Brain microvascular endothelial cell (primary cell): Measurements from ENCODE around the gene MDP1.

ENCODE experiments used
- DNase-seq: peaks from one replicate; pipeline ENCODE4 v3.0.0-alpha.2; 2020
- H3K27ac ChIP-seq: fragments of 250-450 bp; sonication (Bioruptor Pico); 2 replicates; pipeline ENCODE4 v1.5.1; 2020; ENCODE audit warnings: mild to moderate bottlenecking, moderate library complexity
- H3K27me3 ChIP-seq: fragments of 250-450 bp; sonication (Bioruptor Pico); replicated peaks from 2 replicates; pipeline ENCODE4 v1.5.1; 2020; ENCODE audit warnings: mild to moderate bottlenecking
- H3K36me3 ChIP-seq: fragments of 250-450 bp; sonication (Bioruptor Pico); replicated peaks from 2 replicates; pipeline ENCODE4 v1.5.1; 2020; ENCODE audit warnings: mild to moderate bottlenecking
- H3K4me3 ChIP-seq: 2 replicates; pipeline ENCODE4 v1.5.1; 2011; ENCODE audit warnings: low read depth, mild to moderate bottlenecking, control low read depth, low read length, moderate library complexity
- CTCF ChIP-seq: IDR thresholded peaks from 2 replicates; pipeline ENCODE4 v1.5.1; 2011; ENCODE audit warnings: low read depth, mild to moderate bottlenecking, moderate library complexity, low read length, control low read depth, inconsistent platforms; ENCODE audit errors: missing control alignments
- in situ Hi-C: cut with HindIII; loops from 2 replicates; pipeline ENCODE4 v1.10.0; 2017; ENCODE audit warnings: low sequenced_read_pairs, low pct_ligation_motif_present

The MDP1 gene

GRCh38 chr14:24182110-24182882 is 33.6 kb downstream of the MDP1 start:
- in situ Hi-C loops = no loop called here
- no peaks in the 10 kb centered on the region for H3K27me3 ChIP-seq
- H3K36me3 ChIP-seq = peaks cover 82% of the 10 kb centered on the region
- TF ChIP-seq CTCF = no peak
- H3K4me3 ChIP-seq = no peak overlapping the region
- DNase-seq = no peak
- no peak overlapping the region for H3K27ac ChIP-seq

GRCh38 chr14:24181371-24182077 is 34.3 kb downstream of the MDP1 start:
- no peak overlapping the region for H3K4me3 ChIP-seq
- in situ Hi-C loops = no loop called here
- no peak overlapping the region for H3K27ac ChIP-seq
- H3K27me3 ChIP-seq = no peaks in the 10 kb centered on the region
- no peak for TF ChIP-seq CTCF
- H3K36me3 ChIP-seq = peaks cover 81% of the 10 kb centered on the region
- DNase-seq = no peak

- Histone ChIP-seq H3K4me3 (no peak overlapping the region), H3K27ac (no peak overlapping the region), H3K27me3 (no peaks in the 10 kb centered on the region), H3K36me3 (peaks cover 73% of the 10 kb centered on the region)
- no peak for TF ChIP-seq CTCF
- DNase-seq = peak; percentile 20
- in situ Hi-C loops = no loop called here
These were observed 35.7 kb downstream of the MDP1 start for GRCh38 chr14:24179961-24180796.

- Histone ChIP-seq H3K27me3 (no peaks in the 10 kb centered on the region), H3K4me3 (no peak overlapping the region), H3K36me3 (peaks cover 67% of the 10 kb centered on the region), H3K27ac (no peak overlapping the region)
- no peak for TF ChIP-seq CTCF
- no peak for DNase-seq
- in situ Hi-C loops = no loop called here
These were observed 36.4 kb downstream of the MDP1 start for GRCh38 chr14:24179294-24179960.

GRCh38 chr14:24178399-24179178 is 37.3 kb downstream of the MDP1 start:
- DNase-seq = no peak
- no peak for TF ChIP-seq CTCF
- in situ Hi-C loops = no loop called here
- Histone ChIP-seq H3K27me3 (no peaks in the 10 kb centered on the region), H3K4me3 (no peak overlapping the region), H3K36me3 (peaks cover 61% of the 10 kb centered on the region), H3K27ac (no peak overlapping the region)
